Kidney (tissue), 14 donors: Measurements from ENCODE around the gene CELSR2. TPM values are rescaled to one million over a fixed set of nuclear protein-coding genes. Genes with fewer than 3 reads are reported as not detected.

Experiments used
- DNase-seq, 5 donors: peaks; one replicate each; pipeline ENCODE4 v3.0.0-alpha.2; 2013 to 2020
- FAIRE-seq: peaks from 2 replicates; lab custom pipeline; 2012; peaks lifted over from hg19 to GRCh38; lab: Jason Lieb, UNC
- H3K27ac ChIP-seq, 2 donors: one replicate each; pipeline ENCODE4 v1.7.0; 2013; ENCODE audit warnings: low read depth in 2 of 2, low read length in 2 of 2, inconsistent platforms in 1 of 2
- H3K27me3 ChIP-seq: one replicate; pipeline ENCODE4 v1.7.1; 2013; ENCODE audit warnings: low read length, inconsistent platforms; ENCODE audit not compliant: control insufficient read depth, insufficient read depth
- H3K36me3 ChIP-seq, 3 donors: one replicate each; pipeline versions ENCODE4 v1.7.0 to v1.7.1; 2013; ENCODE audit warnings: low read length in 3 of 3, control low read depth in 1 of 3, inconsistent platforms in 1 of 3; ENCODE audit not compliant: insufficient read depth in 3 of 3, control insufficient read depth in 2 of 3
- H3K4me1 ChIP-seq, 3 donors: one replicate each; pipeline versions ENCODE4 v1.7.0 to v1.7.1; 2013; ENCODE audit warnings: low read length in 3 of 3, inconsistent platforms in 1 of 3, low read depth in 1 of 3; ENCODE audit not compliant: control insufficient read depth in 2 of 3, insufficient read depth in 2 of 3
- H3K4me3 ChIP-seq, 3 donors: one replicate each; pipeline versions ENCODE4 v1.7.0 to v1.8.1; 2013; ENCODE audit warnings: low read length in 3 of 3, control low read depth in 1 of 3, inconsistent platforms in 1 of 3
- H3K9ac ChIP-seq, 3 donors: one replicate each; pipeline versions ENCODE4 v1.7.0 to v1.7.1; 2013; ENCODE audit warnings: low read length in 3 of 3, control low read depth in 1 of 3, inconsistent platforms in 1 of 3
- H3K9me3 ChIP-seq, 3 donors: one replicate each; pipeline versions ENCODE4 v1.7.0 to v1.7.1; 2013; ENCODE audit warnings: low read length in 3 of 3, control low read depth in 1 of 3, inconsistent platforms in 1 of 3; ENCODE audit not compliant: control insufficient read depth in 2 of 3, insufficient read depth in 1 of 3
- CTCF ChIP-seq: IDR thresholded peaks from 3 replicates; pipeline ENCODE4 v1.5.1; 2012; ENCODE audit warnings: mild to moderate bottlenecking, moderate library complexity, borderline replicate concordance; ENCODE audit not compliant: insufficient read depth; ENCODE audit errors: extremely low read depth
- intact Hi-C: fragments of 100-400 bp; cut with DNase I; formaldehyde crosslinking; loops from one replicate; pipeline ENCODE4 v1.11.1; 2022
- polyA plus RNA-seq: library from polyadenylated mRNA; stranded (reverse); fragments of 350-450 nt; fragmentation: Illumina TruSeq; extraction: RNeasy Lipid Tissue Mini Kit (QIAGEN cat#74804); gene quantifications from one replicate; pipeline ENCODE4 v1.2.3, GENCODE V29; 2014; ENCODE audit warnings: low read depth, low replicate concordance; ENCODE audit not compliant: insufficient read depth
- total RNA-seq: library from RNA; stranded (reverse); fragmentation: NEBNext Ultra II Directional; extraction: Animal tissue kit (Norgen Biotek cat#: 25700); gene quantifications from one replicate; pipeline ENCODE4 v1.2.1, GENCODE V29; 2021
- donor health status: control.
- donor health status: control.
- donor health status: control.
- donor health status: control.
- donor health status: control.
- donor health status: DM: yes; HTN: yes; CAD: no.
- donor health status: Normal renal cell carcinoma (clear cell type).

The CELSR2 gene
- total and polyA plus RNA-seq, 2 donors from 2014 or later: 10.6 to 65.6 TPM

DNA sequence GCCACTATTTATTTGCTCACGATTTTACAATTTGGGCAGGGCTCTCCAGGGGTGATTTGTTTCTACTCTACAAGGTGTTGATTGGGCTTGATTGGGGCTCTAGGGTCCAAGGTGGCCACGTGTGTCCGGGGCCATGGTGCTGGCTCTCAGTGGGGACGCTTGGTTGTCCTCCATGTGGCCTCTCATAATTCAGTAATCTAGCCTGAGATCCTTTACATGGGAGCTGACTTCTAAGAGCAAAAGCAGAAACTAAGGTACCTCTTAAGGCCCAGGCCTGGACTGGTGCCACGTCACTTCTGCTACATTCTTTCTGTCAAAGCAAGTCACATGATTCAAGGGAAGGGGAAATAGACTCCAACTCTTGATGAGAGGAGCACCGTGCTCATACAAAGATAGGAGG, 41.7 kb downstream of the CELSR2 start:
- H3K4me3 ChIP-seq: no peak overlapping the region
- FAIRE-seq (no peak), DNase-seq (no peak)
- no peaks in the 10 kb centered on the region for H3K36me3 ChIP-seq
- TF ChIP-seq CTCF: no peak
- H3K4me1 ChIP-seq: no peaks in the 10 kb centered on the region
- no peaks in the 10 kb centered on the region for H3K9me3 ChIP-seq
- H3K27me3 ChIP-seq: no peaks in the 10 kb centered on the region
- intact Hi-C loops: no loop called here
- no peak overlapping the region for H3K9ac ChIP-seq
- H3K27ac ChIP-seq: no peak overlapping the region

DNA sequence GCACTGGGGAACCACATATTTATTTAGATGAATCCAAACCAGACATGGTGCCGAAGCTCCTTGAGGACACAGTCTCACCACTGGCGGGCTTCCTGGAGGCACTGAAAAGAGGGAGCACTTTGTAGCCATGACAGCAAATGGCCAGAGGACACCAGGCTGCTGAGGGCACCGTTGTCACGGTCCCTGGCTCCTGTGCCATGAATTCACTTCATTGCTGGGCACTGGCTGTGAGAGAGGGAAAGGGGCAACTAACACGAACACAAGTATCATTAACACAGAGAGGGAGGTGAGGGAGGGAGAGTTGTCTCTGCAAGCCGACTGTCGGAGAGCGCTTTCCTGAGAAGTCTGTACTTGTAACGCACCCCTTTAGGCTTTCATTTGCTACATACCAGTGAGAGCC, 43.0 kb downstream of the CELSR2 start:
- Histone ChIP-seq H3K4me1 (no peaks in the 10 kb centered on the region), H3K36me3 (no peaks in the 10 kb centered on the region), H3K27me3 (no peaks in the 10 kb centered on the region), H3K9ac (no peak overlapping the region), H3K4me3 (no peak overlapping the region), H3K9me3 (no peaks in the 10 kb centered on the region), H3K27ac (no peak overlapping the region)
- no peak for TF ChIP-seq CTCF
- DNase-seq (no peak), FAIRE-seq (no peak)
- intact Hi-C loops: no loop called here

DNA sequence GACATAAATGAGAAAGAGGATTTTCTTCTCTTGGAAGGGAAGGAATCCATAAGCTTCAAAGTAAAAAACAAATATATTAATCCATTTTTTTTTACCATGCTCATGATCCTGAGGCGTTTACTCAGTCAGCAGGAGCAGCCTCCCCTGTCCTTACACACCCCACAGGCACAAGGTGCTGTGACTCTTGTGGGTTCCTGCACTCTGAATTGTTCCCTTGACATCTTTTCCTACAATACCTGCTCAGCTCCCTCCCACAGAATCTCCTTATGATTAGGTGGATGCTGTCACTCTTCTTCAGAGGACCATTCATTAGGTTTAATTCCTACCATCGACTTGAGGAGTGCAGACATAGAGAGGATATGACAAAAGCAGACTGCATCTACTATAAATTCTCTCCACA, 43.7 kb downstream of the CELSR2 start:
- H3K4me1 ChIP-seq: no peaks in the 10 kb centered on the region
- TF ChIP-seq CTCF: no peak
- H3K27ac ChIP-seq: no peak overlapping the region
- intact Hi-C loops: no loop called here
- no peak overlapping the region for H3K4me3 ChIP-seq
- H3K36me3 ChIP-seq: no peaks in the 10 kb centered on the region
- H3K27me3 ChIP-seq: no peaks in the 10 kb centered on the region
- DNase-seq: no peak
- H3K9ac ChIP-seq: no peak overlapping the region
- no peak for FAIRE-seq
- no peaks in the 10 kb centered on the region for H3K9me3 ChIP-seq

DNA sequence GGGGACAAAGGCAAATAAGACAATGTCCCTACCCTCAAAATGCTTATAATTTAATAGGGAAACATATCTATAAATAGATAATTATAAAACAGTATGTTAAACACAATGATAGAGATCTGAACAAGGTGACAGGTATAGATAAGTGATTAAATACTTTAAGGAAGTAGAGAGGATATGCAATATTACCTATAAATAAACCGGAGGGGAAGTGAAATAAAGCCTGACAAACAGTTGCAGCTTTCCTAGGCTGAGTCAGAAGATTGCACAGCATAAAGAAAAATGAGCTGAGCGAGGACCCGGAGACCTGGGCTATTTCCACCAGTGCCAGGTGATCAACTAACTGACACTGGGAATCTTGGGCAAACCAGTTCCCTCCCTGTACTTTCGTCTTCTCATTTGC, 45.1 kb downstream of the CELSR2 start:
- FAIRE-seq (no peak), DNase-seq (no peak)
- no peak overlapping the region for H3K4me3 ChIP-seq
- no peaks in the 10 kb centered on the region for H3K36me3 ChIP-seq
- H3K27me3 ChIP-seq: no peaks in the 10 kb centered on the region
- peaks cover 0 to 8% (median 0%) of the 10 kb centered on the region in 3 donors for H3K4me1 ChIP-seq
- no peaks in the 10 kb centered on the region for H3K9me3 ChIP-seq
- no peak overlapping the region for H3K27ac ChIP-seq
- TF ChIP-seq CTCF: no peak
- intact Hi-C loops: no loop called here
- no peak overlapping the region for H3K9ac ChIP-seq
